ENCODE data around the gene RHOBTB1. TPM values are rescaled to one million over a fixed set of nuclear protein-coding genes. Genes with fewer than 3 reads are reported as not detected.

Gene RHOBTB1
- total RNA-seq, 1 donor from 2014 or later, result 21.5 TPM

DNA sequence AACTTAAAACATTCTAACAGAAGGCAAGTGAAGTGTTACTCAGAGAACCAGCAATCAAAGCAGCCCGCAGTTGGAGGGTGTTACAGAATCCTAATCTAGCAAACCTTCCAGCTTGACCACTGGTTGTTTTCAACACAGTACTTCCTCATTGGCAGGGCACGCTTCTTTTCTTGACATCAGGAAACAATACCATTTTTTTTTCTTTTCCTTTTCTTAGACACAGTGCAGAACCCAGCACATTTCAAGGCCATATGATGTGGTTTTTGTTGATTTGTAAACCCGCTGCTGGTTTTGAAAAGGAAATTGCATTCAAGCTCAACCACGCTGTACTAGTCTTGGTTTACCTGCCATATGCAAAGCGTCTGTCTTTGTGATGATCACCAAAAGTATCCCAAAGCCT lies 33.4 kb downstream of the RHOBTB1 start:
- Mint-ChIP-seq H3K9me3 (peaks cover 22% of the 10 kb centered on the region), H3K4me3 (no peak overlapping the region), H3K27ac (no peak overlapping the region), H3K36me3 (peaks cover 42% of the 10 kb centered on the region), H3K27me3 (ENCODE audit: insufficient read depth, low read depth) (peaks cover 4% of the 10 kb centered on the region), H3K4me1 (peaks cover 19% of the 10 kb centered on the region)
- TF ChIP-seq EZH2phosphoT487 (IDR thresholded peaks at IDR 0.05) (no peak), EZH2 (IDR thresholded peaks at IDR 0.05) (no peak)
- TF ChIP-seq, protein P1, sequence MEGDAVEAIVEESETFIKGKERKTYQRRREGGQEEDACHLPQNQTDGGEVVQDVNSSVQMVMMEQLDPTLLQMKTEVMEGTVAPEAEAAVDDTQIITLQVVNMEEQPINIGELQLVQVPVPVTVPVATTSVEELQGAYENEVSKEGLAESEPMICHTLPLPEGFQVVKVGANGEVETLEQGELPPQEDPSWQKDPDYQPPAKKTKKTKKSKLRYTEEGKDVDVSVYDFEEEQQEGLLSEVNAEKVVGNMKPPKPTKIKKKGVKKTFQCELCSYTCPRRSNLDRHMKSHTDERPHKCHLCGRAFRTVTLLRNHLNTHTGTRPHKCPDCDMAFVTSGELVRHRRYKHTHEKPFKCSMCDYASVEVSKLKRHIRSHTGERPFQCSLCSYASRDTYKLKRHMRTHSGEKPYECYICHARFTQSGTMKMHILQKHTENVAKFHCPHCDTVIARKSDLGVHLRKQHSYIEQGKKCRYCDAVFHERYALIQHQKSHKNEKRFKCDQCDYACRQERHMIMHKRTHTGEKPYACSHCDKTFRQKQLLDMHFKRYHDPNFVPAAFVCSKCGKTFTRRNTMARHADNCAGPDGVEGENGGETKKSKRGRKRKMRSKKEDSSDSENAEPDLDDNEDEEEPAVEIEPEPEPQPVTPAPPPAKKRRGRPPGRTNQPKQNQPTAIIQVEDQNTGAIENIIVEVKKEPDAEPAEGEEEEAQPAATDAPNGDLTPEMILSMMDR (IDR thresholded peaks at IDR 0.05), result no peak
- Histone ChIP-seq H3K27ac (no peak overlapping the region), H2AFZ (replicated peaks) (no peak overlapping the region), H4K20me1 (ENCODE audit: low read depth) (no peaks in the 10 kb centered on the region), H3K9me3 (ENCODE audit: low read depth) (no peaks in the 10 kb centered on the region), H3K9ac (no peak overlapping the region), H3K27me3 (no peaks in the 10 kb centered on the region), H3K79me2 (ENCODE audit: low read depth) (no peaks in the 10 kb centered on the region), H3K4me3 (no peak overlapping the region), H3K4me1 (no peaks in the 10 kb centered on the region), H3K36me3 (no peaks in the 10 kb centered on the region), H3K4me2 (no peak overlapping the region), H3F3A (ENCODE audit: low read depth) (no peaks in the 10 kb centered on the region)
- DNase-seq (ENCODE audit: low spot score), result no peak

DNA sequence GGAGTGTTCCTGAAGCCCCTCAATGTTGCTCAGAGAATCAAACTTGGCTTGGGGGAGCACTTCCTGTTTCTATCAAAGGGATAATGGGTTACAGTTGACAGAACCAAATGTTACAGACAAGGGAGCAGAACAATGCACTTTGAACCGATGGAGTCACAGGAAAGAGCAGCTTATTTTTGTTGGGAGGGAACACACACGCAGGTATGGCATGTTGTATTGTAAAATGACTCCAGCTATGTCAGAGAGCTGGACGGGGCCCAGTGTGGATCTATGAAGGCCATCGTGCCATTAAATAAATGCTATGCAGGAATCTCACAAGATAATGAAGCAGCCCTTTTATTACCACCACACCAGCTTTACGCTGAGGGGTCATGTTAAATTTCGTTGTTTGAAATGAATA lies 35.1 kb downstream of the RHOBTB1 start:
- H3K4me3 ChIP-seq, result no peak overlapping the region
- H2AFZ ChIP-seq (replicated peaks), result no peak overlapping the region
- no peaks in the 10 kb centered on the region for H3K4me1 ChIP-seq
- H3K4me1 Mint-ChIP-seq, result peaks cover 15% of the 10 kb centered on the region
- peaks cover 21% of the 10 kb centered on the region for H3K9me3 Mint-ChIP-seq
- no peaks in the 10 kb centered on the region for H3K79me2 ChIP-seq (ENCODE audit: low read depth)
- DNase-seq (ENCODE audit: low spot score), result no peak
- H3K36me3 Mint-ChIP-seq, result peaks cover 50% of the 10 kb centered on the region
- TF ChIP-seq EZH2 (IDR thresholded peaks at IDR 0.05), result no peak
- TF ChIP-seq, protein P1 (IDR thresholded peaks at IDR 0.05), result no peak
- no peak for TF ChIP-seq EZH2phosphoT487 (IDR thresholded peaks at IDR 0.05)
- no peaks in the 10 kb centered on the region for H4K20me1 ChIP-seq (ENCODE audit: low read depth)
- H3K4me3 Mint-ChIP-seq, result no peak overlapping the region
- no peaks in the 10 kb centered on the region for H3K27me3 ChIP-seq
- no peak overlapping the region for H3K4me2 ChIP-seq
- H3K27ac ChIP-seq, result no peak overlapping the region
- H3K36me3 ChIP-seq, result no peaks in the 10 kb centered on the region
- no peaks in the 10 kb centered on the region for H3K9me3 ChIP-seq (ENCODE audit: low read depth)
- no peak overlapping the region for H3K9ac ChIP-seq
- no peak overlapping the region for H3K27ac Mint-ChIP-seq
- H3K27me3 Mint-ChIP-seq (ENCODE audit: insufficient read depth, low read depth), result peaks cover 5% of the 10 kb centered on the region
- H3F3A ChIP-seq (ENCODE audit: low read depth), result no peaks in the 10 kb centered on the region

DNA sequence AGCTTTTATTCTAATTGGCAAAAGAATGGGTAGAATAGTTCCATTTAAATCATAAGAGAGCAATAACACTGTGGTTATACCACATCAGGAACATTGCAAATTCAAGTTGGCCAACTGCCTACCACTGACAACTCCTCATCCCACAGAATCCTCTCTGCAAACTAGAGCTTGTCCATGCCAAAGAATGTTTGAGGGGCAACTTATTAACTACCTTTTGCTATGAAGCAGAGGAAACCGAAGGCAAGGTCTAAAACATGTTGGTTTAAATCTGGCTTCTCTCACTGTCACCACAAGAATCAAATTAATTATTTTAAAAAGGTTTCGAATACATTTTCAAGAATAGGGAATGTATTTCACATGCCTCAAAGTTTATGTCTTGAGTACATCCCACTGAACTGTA lies 36.0 kb downstream of the RHOBTB1 start:
- Histone ChIP-seq H3K36me3 (no peaks in the 10 kb centered on the region), H3K4me2 (no peak overlapping the region), H3F3A (ENCODE audit: low read depth) (no peaks in the 10 kb centered on the region), H3K9ac (no peak overlapping the region), H3K79me2 (ENCODE audit: low read depth) (no peaks in the 10 kb centered on the region), H3K27ac (no peak overlapping the region), H3K9me3 (ENCODE audit: low read depth) (no peaks in the 10 kb centered on the region), H3K27me3 (no peaks in the 10 kb centered on the region), H4K20me1 (ENCODE audit: low read depth) (no peaks in the 10 kb centered on the region), H2AFZ (replicated peaks) (no peak overlapping the region), H3K4me1 (no peaks in the 10 kb centered on the region), H3K4me3 (no peak overlapping the region)
- Mint-ChIP-seq H3K36me3 (peaks cover 50% of the 10 kb centered on the region), H3K4me3 (no peak overlapping the region), H3K27me3 (ENCODE audit: insufficient read depth, low read depth) (peaks cover 5% of the 10 kb centered on the region), H3K27ac (no peak overlapping the region), H3K4me1 (peaks cover 15% of the 10 kb centered on the region), H3K9me3 (peaks cover 21% of the 10 kb centered on the region)
- TF ChIP-seq EZH2phosphoT487 (IDR thresholded peaks at IDR 0.05) (no peak), EZH2 (IDR thresholded peaks at IDR 0.05) (no peak)
- TF ChIP-seq, protein P1 (IDR thresholded peaks at IDR 0.05), result no peak
- no peak for DNase-seq (ENCODE audit: low spot score)
